Measurements from ENCODE around the gene HSD17B14.
"Not testable (repeated sequence)": the region's sequence is repeated elsewhere in the genome, so short reads cannot be mapped to it uniquely, and the experiment has no call there.

Gene HSD17B14

DNA sequence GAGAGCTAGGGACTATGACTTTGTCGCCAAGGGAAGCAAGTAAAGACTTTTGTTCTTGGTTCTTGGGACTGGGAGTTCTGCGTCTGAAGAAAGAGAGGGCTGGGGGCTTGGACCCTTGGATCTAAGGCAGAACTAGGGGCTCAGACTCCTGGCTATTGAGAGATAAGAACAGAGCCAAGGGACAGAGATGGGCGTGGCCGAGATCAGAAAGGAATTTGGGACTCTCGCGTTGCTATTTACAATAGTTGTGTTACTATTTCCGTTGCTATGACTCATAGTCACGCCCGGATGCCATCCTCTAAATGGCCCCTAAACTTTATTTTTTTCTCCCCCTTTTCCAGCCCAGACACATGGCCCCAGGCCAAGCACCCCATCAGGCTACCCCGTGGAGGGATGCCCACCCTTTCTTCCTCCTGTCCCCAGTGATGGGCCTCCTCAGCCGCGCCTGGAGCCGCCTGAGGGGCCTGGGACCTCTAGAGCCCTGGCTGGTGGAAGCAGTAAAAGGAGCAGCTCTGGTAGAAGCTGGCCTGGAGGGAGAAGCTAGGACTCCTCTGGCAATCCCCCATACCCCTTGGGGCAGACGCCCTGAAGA lies 36.7 kb upstream of the HSD17B14 start:
- DNase-seq (ENCODE audit: low read depth) = peak; percentile 90
- H3K4me3 ChIP-seq (ENCODE audit: low read depth, low read length) = peak overlapping the region; percentile 94
- TF ChIP-seq POLR2A (IDR thresholded peaks at IDR 0.05; ENCODE audit: extremely low read depth, insufficient read length) = no peak
- TF ChIP-seq, protein P1, sequence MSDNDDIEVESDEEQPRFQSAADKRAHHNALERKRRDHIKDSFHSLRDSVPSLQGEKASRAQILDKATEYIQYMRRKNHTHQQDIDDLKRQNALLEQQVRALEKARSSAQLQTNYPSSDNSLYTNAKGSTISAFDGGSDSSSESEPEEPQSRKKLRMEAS (IDR thresholded peaks at IDR 0.05; ENCODE audit: low read depth, low read length) = peak; percentile 68
- TF ChIP-seq, protein P2, sequence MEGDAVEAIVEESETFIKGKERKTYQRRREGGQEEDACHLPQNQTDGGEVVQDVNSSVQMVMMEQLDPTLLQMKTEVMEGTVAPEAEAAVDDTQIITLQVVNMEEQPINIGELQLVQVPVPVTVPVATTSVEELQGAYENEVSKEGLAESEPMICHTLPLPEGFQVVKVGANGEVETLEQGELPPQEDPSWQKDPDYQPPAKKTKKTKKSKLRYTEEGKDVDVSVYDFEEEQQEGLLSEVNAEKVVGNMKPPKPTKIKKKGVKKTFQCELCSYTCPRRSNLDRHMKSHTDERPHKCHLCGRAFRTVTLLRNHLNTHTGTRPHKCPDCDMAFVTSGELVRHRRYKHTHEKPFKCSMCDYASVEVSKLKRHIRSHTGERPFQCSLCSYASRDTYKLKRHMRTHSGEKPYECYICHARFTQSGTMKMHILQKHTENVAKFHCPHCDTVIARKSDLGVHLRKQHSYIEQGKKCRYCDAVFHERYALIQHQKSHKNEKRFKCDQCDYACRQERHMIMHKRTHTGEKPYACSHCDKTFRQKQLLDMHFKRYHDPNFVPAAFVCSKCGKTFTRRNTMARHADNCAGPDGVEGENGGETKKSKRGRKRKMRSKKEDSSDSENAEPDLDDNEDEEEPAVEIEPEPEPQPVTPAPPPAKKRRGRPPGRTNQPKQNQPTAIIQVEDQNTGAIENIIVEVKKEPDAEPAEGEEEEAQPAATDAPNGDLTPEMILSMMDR (IDR thresholded peaks at IDR 0.05; ENCODE audit: low read depth, low read length) = no peak
- TF ChIP-seq MYC (IDR thresholded peaks at IDR 0.05; ENCODE audit: low read depth, low read length) = peak; percentile 69

DNA sequence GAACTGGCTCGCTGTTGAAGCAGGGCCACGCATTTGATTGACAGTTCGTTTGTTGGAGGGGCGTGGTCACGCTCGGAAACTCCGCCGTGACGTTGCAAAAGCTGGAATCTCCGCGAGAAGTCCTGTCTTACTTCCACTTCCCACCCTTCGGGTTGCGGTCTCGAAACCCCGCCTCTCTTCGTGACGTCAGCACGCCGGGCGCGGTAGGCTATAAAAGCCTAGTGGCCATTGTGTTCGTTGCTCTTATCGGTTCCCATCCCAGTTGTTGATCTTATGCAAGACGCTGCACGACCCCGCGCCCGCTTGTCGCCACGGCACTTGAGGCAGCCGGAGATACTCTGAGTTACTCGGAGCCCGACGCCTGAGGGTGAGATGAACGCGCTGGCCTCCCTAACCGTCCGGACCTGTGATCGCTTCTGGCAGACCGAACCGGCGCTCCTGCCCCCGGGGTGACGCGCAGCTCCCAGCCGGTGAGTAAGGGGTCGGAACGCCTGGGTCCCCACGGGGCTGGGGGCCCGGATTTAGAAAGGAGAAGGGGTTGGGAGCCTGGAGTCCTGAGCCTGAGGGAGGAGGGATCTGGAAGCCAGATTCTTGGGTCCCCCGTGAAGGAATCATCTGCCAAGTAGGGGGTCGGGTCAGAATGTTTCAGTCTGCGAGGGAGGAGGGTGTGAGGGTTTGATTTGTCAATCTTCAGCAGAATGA lies 36.0 kb upstream of the HSD17B14 start, which contains the start of gene PPP1R15A:
PPP1R15A (plus strand) TSS at position 240 of the 702 bp plus-strand sequence. CDS start 813 bp downstream, outside the sequence.
- DNase-seq (ENCODE audit: low read depth) = peak; percentile 96
- TF ChIP-seq, protein P2 (IDR thresholded peaks at IDR 0.05; ENCODE audit: low read depth, low read length) = no peak
- peak; percentile 99 for TF ChIP-seq POLR2A (IDR thresholded peaks at IDR 0.05; ENCODE audit: extremely low read depth, insufficient read length)
- TF ChIP-seq MYC (IDR thresholded peaks at IDR 0.05; ENCODE audit: low read depth, low read length) = no peak; the same call in 1 of the 2 replicates
- TF ChIP-seq, protein P1 (IDR thresholded peaks at IDR 0.05; ENCODE audit: low read depth, low read length) = peak; percentile 44; the same call in 1 of the 2 replicates
- peak within 1 kb of the TSS; percentile 94 for H3K4me3 ChIP-seq (ENCODE audit: low read depth, low read length)

DNA sequence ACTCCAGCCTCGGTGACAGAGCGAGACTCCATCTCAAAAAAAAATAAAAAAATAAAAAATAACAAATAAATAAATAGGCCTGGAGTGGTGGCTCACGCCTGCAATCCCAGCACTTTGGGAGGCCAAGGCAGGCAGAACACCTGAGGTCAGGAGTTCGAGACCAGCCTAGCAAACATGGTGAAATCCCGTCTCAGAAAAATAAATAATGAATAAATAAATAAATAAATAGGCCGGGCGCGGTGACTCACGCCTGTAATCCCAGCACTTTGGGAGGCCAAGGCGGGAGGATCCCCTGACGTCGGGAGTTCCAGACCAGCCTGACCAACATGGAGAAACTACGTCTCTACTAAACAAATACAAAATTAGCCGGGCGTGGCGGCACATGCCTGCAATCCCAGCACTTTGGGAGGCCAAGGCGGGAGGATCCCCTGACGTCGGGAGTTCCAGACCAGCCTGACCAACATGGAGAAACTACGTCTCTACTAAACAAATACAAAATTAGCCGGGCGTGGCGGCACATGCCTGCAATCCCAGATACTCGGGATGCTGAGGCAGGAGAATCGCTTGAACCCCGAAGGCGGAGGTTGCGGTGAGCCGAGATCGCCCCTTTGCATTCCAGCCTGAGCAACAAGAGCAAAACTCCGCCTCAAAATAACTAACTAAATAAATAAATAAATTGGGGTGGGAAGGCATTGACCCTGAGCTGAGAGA lies 35.3 kb upstream of the HSD17B14 start:
- DNase-seq (ENCODE audit: low read depth); H3K4me3 ChIP-seq (ENCODE audit: low read depth, low read length): not testable (repeated sequence)

DNA sequence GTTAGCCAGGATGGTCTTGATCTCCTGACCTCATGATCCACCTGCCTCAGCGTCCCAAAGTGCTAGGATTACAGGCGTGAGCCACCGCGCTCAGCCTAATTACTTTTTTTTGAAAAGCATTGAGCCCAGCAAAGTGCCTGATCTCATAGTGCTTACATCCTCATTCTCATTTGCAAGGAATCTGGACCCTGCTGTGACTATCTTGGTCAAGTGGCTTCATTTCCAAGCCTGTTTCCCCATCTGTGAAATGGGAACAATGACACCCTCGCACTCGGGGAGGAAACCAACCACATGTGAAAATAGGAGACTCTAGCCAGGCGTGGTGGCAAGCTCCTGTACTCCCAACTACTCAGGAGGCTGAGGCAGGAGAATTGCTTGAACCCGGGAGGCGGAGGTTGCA lies 33.8 kb upstream of the HSD17B14 start:
- TF ChIP-seq, protein P1 (IDR thresholded peaks at IDR 0.05; ENCODE audit: low read depth, low read length) = no peak
- TF ChIP-seq, protein P2 (IDR thresholded peaks at IDR 0.05; ENCODE audit: low read depth, low read length) = no peak
- TF ChIP-seq MYC (IDR thresholded peaks at IDR 0.05; ENCODE audit: low read depth, low read length) = no peak
- TF ChIP-seq POLR2A (IDR thresholded peaks at IDR 0.05; ENCODE audit: extremely low read depth, insufficient read length) = no peak
- DNase-seq (ENCODE audit: low read depth) = no peak

DNA sequence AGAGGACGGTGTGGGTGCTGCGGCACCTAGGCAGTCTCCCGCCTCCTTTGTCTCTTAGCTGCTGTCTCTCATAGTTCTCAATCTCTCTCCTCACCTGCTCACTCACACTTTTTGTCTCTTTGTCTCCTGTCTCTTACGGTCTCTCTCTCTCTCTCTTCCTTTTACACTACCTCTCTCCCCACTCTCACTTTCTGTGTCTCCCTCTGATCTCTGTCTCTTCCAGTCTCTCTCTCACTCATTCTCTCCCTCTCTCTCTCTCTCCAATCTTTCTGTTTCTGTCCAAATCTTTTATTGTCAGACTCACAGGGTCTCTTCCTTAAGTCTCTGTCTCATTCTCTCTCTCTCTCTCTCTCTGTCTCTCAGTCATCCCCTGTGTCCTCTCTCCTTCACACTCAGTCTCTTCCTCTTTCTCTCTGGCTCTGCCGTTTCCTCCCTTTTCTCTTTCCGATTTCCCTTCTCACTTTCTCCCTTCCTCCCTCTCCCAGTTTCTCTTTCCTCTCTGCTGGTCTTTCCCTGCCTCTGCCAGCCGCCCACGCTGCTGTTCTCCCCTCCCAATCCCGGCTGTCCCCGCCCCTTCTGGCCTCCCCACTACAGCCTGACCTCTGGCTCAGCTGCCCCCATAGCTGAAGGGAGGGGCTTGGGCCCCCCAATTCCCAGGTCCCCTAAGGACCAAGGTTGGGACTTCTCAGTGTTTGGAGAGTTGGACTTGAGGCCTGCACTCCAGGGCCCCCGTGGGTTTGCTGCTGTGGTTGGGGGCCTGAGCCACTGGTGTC lies 32.0 kb upstream of the HSD17B14 start, which contains the start of gene PLEKHA4:
PLEKHA4 (minus strand) TSS at position 504 of the 773 bp plus-strand sequence. CDS start 997 bp downstream, outside the sequence.
- TF ChIP-seq, protein P1 (IDR thresholded peaks at IDR 0.05; ENCODE audit: low read depth, low read length) = no peak
- TF ChIP-seq POLR2A (IDR thresholded peaks at IDR 0.05; ENCODE audit: extremely low read depth, insufficient read length) (no peak), MYC (IDR thresholded peaks at IDR 0.05; ENCODE audit: low read depth, low read length) (no peak)
- TF ChIP-seq, protein P2 (IDR thresholded peaks at IDR 0.05; ENCODE audit: low read depth, low read length) = no peak
- no peak for DNase-seq (ENCODE audit: low read depth)
- no peak within 1 kb of the TSS for H3K4me3 ChIP-seq (ENCODE audit: low read depth, low read length)

More for the DNA sequence above, 33.8 kb upstream of the HSD17B14 start:
- H3K4me3 ChIP-seq (ENCODE audit: low read depth, low read length) = no peak overlapping the region

Data from NB4 (cell line).